Measurements from ENCODE around the gene CCL16. TPM values are rescaled to one million over a fixed set of nuclear protein-coding genes. Genes with fewer than 3 reads are reported as not detected.
"Not testable (repeated sequence)": the region's sequence is repeated elsewhere in the genome, so short reads cannot be mapped to it uniquely, and the experiment has no call there.

Gene CCL16
- total and polyA plus RNA-seq, 8 donors, result 0.14 to 0.30 TPM; not detected in 6

DNA sequence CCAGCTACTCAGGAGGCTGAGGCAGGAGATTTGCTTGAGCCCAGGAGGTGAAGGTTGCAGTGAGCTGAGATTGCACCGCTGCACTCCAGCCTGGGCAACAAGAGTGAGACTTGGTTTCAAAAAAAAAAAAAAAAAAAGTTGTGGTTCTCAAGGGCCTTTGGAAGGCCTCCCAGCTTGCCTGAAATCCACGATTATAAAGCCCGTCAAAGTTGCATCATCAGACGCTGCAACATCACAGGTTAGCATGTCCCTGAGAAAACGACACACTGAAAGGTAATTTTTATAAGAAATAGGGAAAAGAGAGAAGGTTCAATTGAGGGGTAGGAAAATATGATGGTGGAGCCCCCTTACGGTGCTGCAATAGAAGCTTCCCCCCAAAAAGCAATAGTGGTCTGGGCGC lies 33.2 kb downstream of the CCL16 start:
- intact Hi-C loops (cut with DNase I), result no loop called here
- Histone ChIP-seq H3K4me1 (no peaks in the 10 kb centered on the region), H3K27ac (no peak overlapping the region), H3K9me3 (no peaks in the 10 kb centered on the region), H3K4me3 (no peak overlapping the region), H3K36me3 (no peaks in the 10 kb centered on the region), H3K27me3 (no peaks in the 10 kb centered on the region)
- no peak for FAIRE-seq
- WGBS, 2 donors, result 81 to 87% methylated on average over 7 of the region's 7 CpGs
- no peak for DNase-seq
- ATAC-seq, result no peak
- TF ChIP-seq, protein P1, sequence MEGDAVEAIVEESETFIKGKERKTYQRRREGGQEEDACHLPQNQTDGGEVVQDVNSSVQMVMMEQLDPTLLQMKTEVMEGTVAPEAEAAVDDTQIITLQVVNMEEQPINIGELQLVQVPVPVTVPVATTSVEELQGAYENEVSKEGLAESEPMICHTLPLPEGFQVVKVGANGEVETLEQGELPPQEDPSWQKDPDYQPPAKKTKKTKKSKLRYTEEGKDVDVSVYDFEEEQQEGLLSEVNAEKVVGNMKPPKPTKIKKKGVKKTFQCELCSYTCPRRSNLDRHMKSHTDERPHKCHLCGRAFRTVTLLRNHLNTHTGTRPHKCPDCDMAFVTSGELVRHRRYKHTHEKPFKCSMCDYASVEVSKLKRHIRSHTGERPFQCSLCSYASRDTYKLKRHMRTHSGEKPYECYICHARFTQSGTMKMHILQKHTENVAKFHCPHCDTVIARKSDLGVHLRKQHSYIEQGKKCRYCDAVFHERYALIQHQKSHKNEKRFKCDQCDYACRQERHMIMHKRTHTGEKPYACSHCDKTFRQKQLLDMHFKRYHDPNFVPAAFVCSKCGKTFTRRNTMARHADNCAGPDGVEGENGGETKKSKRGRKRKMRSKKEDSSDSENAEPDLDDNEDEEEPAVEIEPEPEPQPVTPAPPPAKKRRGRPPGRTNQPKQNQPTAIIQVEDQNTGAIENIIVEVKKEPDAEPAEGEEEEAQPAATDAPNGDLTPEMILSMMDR (IDR thresholded peaks at IDR 0.05), result no peak

GRCh38 chr17:35947156-35947585 lies 34.1 kb downstream of the CCL16 start:
- DNase-seq, result peak in 4 of 6 donors; percentile 19 to 50 (median 30)
- FAIRE-seq, result no peak
- H3K27me3 ChIP-seq, result no peaks in the 10 kb centered on the region
- H3K4me3 ChIP-seq, result peak overlapping the region in 2 of 4 donors; percentile 11 to 30
- no peaks in the 10 kb centered on the region for H3K9me3 ChIP-seq
- H3K27ac ChIP-seq, result no peak overlapping the region
- ATAC-seq, result peak; percentile 69 to 94 (median 86)
- no peaks in the 10 kb centered on the region for H3K36me3 ChIP-seq
- TF ChIP-seq, protein P1 (IDR thresholded peaks at IDR 0.05), result peak; percentile 38 to 77 (median 70)
- H3K4me1 ChIP-seq, result no peaks in the 10 kb centered on the region
- 12% methylated on average over 12 of the region's 12 CpGs for WGBS, 2 donors
- intact Hi-C loops (cut with DNase I), result no loop called here

GRCh38 chr17:35944151-35944550 lies 37.1 kb downstream of the CCL16 start:
- Histone ChIP-seq H3K27ac (no peak overlapping the region), H3K4me1 (no peaks in the 10 kb centered on the region), H3K4me3 (no peak overlapping the region), H3K27me3 (no peaks in the 10 kb centered on the region), H3K9me3 (no peaks in the 10 kb centered on the region), H3K36me3 (no peaks in the 10 kb centered on the region)
- intact Hi-C loops (cut with DNase I), result no loop called here
- DNase-seq (no peak), ATAC-seq (no peak), FAIRE-seq (no peak)
- WGBS, 2 donors, result 55 to 61% methylated on average over 4 of the region's 4 CpGs
- TF ChIP-seq, protein P1 (IDR thresholded peaks at IDR 0.05), result no peak

- Histone ChIP-seq H3K4me3 (no peak within 1 kb of the TSS), H3K27me3 (no peaks in the 10 kb centered on the region), H3K27ac (no peak within 1 kb of the TSS), H3K36me3 (no peaks in the 10 kb centered on the region), H3K9me3 (no peaks in the 10 kb centered on the region), H3K4me1 (no peaks in the 10 kb centered on the region)
- FAIRE-seq (no peak), DNase-seq (no peak), ATAC-seq (no peak)
- intact Hi-C loops (cut with DNase I), result no loop called here
- TF ChIP-seq, protein P1 (IDR thresholded peaks at IDR 0.05), result no peak
- 43 to 53% methylated on average over 2 of the region's 2 CpGs for WGBS, 2 donors
These were observed 37.8 kb downstream of the CCL16 start, which contains the start of gene LYZL6 for GRCh38 chr17:35943537-35943936. TSS of gene LYZL6 (minus strand) at chr17:35943713. CDS start at chr17:35939356, 4,357 bp downstream.

GRCh38 chr17:35942588-35943186 lies 38.6 kb downstream of the CCL16 start:
- TF ChIP-seq, protein P1 (IDR thresholded peaks at IDR 0.05), result no peak
- no peak overlapping the region for H3K4me3 ChIP-seq
- no peaks in the 10 kb centered on the region for H3K9me3 ChIP-seq
- FAIRE-seq, result no peak
- H3K4me1 ChIP-seq, result no peaks in the 10 kb centered on the region
- no peaks in the 10 kb centered on the region for H3K36me3 ChIP-seq
- peak in 2 of 4 donors; percentile 9 to 19 for ATAC-seq
- no peaks in the 10 kb centered on the region for H3K27me3 ChIP-seq
- DNase-seq, result no peak
- H3K27ac ChIP-seq, result no peak overlapping the region
- WGBS, 2 donors, result 22 to 24% methylated on average over 9 of the region's 9 CpGs
- intact Hi-C loops (cut with DNase I), result no loop called here

GRCh38 chr17:35938492-35938891 lies 42.8 kb downstream of the CCL16 start:
- intact Hi-C loops (cut with DNase I); H3K9me3 ChIP-seq; H3K4me3 ChIP-seq; H3K4me1 ChIP-seq; H3K27ac ChIP-seq; DNase-seq; H3K27me3 ChIP-seq; FAIRE-seq; H3K36me3 ChIP-seq; ATAC-seq: not testable (repeated sequence)
- WGBS, 2 donors, result 92 to 96% methylated on average over 2 to 3 of the region's 3 CpGs
